GM12878 (cell line): ENCODE measurements around the gene IBSP. TPM values are rescaled to one million over a fixed set of nuclear protein-coding genes. Genes with fewer than 3 reads are reported as not detected.

Source experiments
- ATAC-seq: fragments of 200-7000 bp; cut with Tn5 transposase; 3 replicates; pipeline ENCODE4 v1.9.1; 2020; ENCODE audit warnings: mild to moderate bottlenecking, moderate library complexity
- BruUV-seq: library from RNA; stranded (reverse); fragments of 400-500 nt; replicated peaks from 2 replicates; lab custom pipeline; 2021; lab: Mats Ljungman, UMichigan
- CTCF ChIA-PET: fragments of 300-600 bp; sonication (Branson Sonifier 250); formaldehyde crosslinking; extraction: SDS; loops from one replicate; lab custom pipeline; 2021; ENCODE audit warnings: inconsistent platforms; lab: Yijun Ruan, JAX
- POLR2A ChIA-PET: fragments of 350-600 bp; formaldehyde crosslinking; extraction: SDS; loops from one replicate; lab custom pipeline; 2021; ENCODE audit warnings: inconsistent platforms; lab: Charles Lee
- RAD21 ChIA-PET: fragments of 300-600 bp; sonication (Branson Sonifier 250); formaldehyde crosslinking; loops from one replicate; lab custom pipeline; 2023; ENCODE audit warnings: antibody characterized with exemption; ENCODE audit not compliant: unreplicated experiment; lab: Charles Lee
- SMC1A ChIA-PET: fragments of 300-600 bp; sonication (Branson Sonifier 250); formaldehyde crosslinking; loops from one replicate; lab custom pipeline; 2023; ENCODE audit not compliant: unreplicated experiment, uncharacterized antibody; lab: Charles Lee
- DNase-seq: peaks from one replicate; pipeline ENCODE4 v3.0.0-alpha.2; 2011; ENCODE audit warnings: low read depth, low spot score
- FAIRE-seq: peaks from 3 replicates; lab custom pipeline; 2011; peaks lifted over from hg19 to GRCh38; lab: Jason Lieb, UNC
- H2AFZ ChIP-seq: 2 replicates; pipeline ENCODE4 v1.6.0; 2011; ENCODE audit warnings: low read depth, low read length, control low read depth; ENCODE audit not compliant: control insufficient read depth
- H3K27ac ChIP-seq: 2 replicates; pipeline ENCODE4 v1.5.1; 2011; ENCODE audit warnings: control low read depth; ENCODE audit not compliant: control insufficient read depth, insufficient read depth
- H3K27me3 ChIP-seq, 2 experiments: replicated peaks in 1 of 2; 2 replicates each; pipeline versions ENCODE4 v1.6.0 to v1.6.1; 2011; ENCODE audit warnings: low read length in 1 of 2; ENCODE audit not compliant: control insufficient read depth in 2 of 2, insufficient read depth in 2 of 2
- H3K36me3 ChIP-seq, 2 experiments: 2 replicates each; pipeline ENCODE4 v1.5.1; 2011; ENCODE audit warnings: low read length in 1 of 2; ENCODE audit not compliant: control insufficient read depth in 2 of 2, insufficient read depth in 2 of 2
- H3K4me1 ChIP-seq: 2 replicates; pipeline ENCODE4 v1.6.1; 2011; ENCODE audit warnings: mild to moderate bottlenecking, low read length, moderate library complexity, mixed read lengths; ENCODE audit not compliant: control insufficient read depth, insufficient read depth
- H3K4me2 ChIP-seq: 2 replicates; pipeline ENCODE4 v1.6.0; 2011; ENCODE audit warnings: control low read depth; ENCODE audit not compliant: control insufficient read depth, insufficient read depth
- H3K4me3 ChIP-seq: fragments of 200-600 bp; sonication (generic); 2 replicates; pipeline ENCODE4 v1.5.1; 2016
- H3K79me2 ChIP-seq: 2 replicates; pipeline ENCODE4 v1.6.0; 2011; ENCODE audit warnings: low read length; ENCODE audit not compliant: control insufficient read depth, insufficient read depth
- H3K9ac ChIP-seq: 2 replicates; pipeline ENCODE4 v1.8.0; 2011; ENCODE audit warnings: low read length, control low read depth, mixed read lengths; ENCODE audit not compliant: control insufficient read depth, insufficient read depth
- H3K9me3 ChIP-seq: replicated peaks from 3 replicates; pipeline ENCODE4 v1.5.1; 2011; ENCODE audit warnings: mild to moderate bottlenecking, low read length; ENCODE audit not compliant: control insufficient read depth, insufficient read depth
- H4K20me1 ChIP-seq: 2 replicates; pipeline ENCODE4 v1.6.0; 2011; ENCODE audit not compliant: control insufficient read depth, insufficient read depth
- TBL1XR1 ChIP-seq: IDR thresholded peaks from 2 replicates; pipeline ENCODE4 v1.6.1; 2012; ENCODE audit warnings: low read depth, low read length, improper control_type of control experiment
- ZNF24 ChIP-seq: fragments of 450-650 bp; IDR thresholded peaks from 2 replicates; pipeline ENCODE4 v1.6.1; 2017; ENCODE audit warnings: antibody characterized with exemption, mild to moderate bottlenecking
- WGBS: methylation state at CpG from one replicate; pipeline ENCODE4 v1.1.6; 2016; ENCODE audit warnings: low lambda C conversion rate; ENCODE audit not compliant: insufficient replicate concordance, insufficient coverage; ENCODE audit errors: missing lambda C conversion rate; 5-methylcytosine and 5-hydroxymethylcytosine counted together
- in situ Hi-C: fragments of 300-500 bp; cut with MboI; formaldehyde crosslinking; loops from 9 replicates; pipeline ENCODE4 v1.14.3; 2018; ENCODE audit warnings: mixed read lengths
- intact Hi-C: fragments of 100-400 bp; cut with micrococcal nuclease; formaldehyde crosslinking; loops from one replicate; pipeline ENCODE4 v1.14.2; 2022; ENCODE audit not compliant: unreplicated experiment
- polyA plus RNA-seq, 11 experiments: library from polyadenylated mRNA; depleted of rRNA in 4 of 11; unstranded in 6 of 11; stranded (reverse) in 5 of 11; fragments of >200 nt; fragmentation: Nextera tagmentation in 4 of 11; fragmentation: Illumina TruSeq in 1 of 11; extraction: Ambion mirVana in 4 of 11; extraction: Trizol in 1 of 11; gene quantifications; 1 replicate in 1 of 11; 2 replicates in 10 of 11; pipeline versions ENCODE4 v1.2.1 to v1.2.3, GENCODE V29; 2011 to 2016; ENCODE audit warnings: inconsistent platforms in 2 of 11, missing spikeins in 2 of 11, low read depth in 1 of 11
- total RNA-seq, 4 experiments: library from RNA; depleted of rRNA in 3 of 4; stranded (reverse); fragments of >200 nt in 3 of 4; fragmentation: Illumina TruSeq in 1 of 4; extraction: Trizol in 1 of 4; gene quantifications; 2 replicates each; pipeline versions ENCODE4 v1.2.1 to v1.2.3, GENCODE V29; 2013 to 2021

IBSP gene
- total and polyA plus RNA-seq, 10 of the 15 experiments (the other 5 are each of a cell fraction or from before 2014, with no cell fraction given), result not detected

DNA sequence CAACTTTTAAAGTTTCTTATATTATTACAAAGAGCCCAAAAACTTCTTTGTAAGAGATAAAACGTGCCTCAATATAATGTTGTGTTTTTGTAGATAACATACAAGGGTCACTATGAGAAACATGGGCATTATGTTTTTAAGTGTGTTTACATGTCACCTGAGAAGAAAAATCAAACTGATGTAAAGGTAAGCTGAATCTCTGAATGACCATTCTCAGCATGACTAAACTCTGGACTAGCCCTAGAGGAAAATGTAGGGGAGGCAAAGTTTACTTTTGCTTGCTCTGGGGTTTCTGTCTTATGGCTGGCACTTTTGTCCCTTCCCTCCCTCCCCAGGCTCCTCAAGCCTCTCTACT lies 40.2 kb downstream of the IBSP start:
- H3K36me3 ChIP-seq, result no peaks in the 10 kb centered on the region
- H3K4me1 ChIP-seq, result no peaks in the 10 kb centered on the region
- ChIA-PET POLR2A (no interaction called here), SMC1A (interaction anchor here (1.5 kb wide), 1 partner anchor 162 kb away, joined by 3 read pairs; no protein-coding TSS in a partner anchor), CTCF (interaction anchor here (1.1 to 2.1 kb wide), 6 partner anchors 9 to 377 kb away, joined by 3 to 15 read pairs (median 4); no protein-coding TSS in a partner anchor), RAD21 (interaction anchor here (1.2 kb wide), 1 partner anchor 372 kb away, joined by 3 read pairs; no protein-coding TSS in a partner anchor)
- no peak overlapping the region for H3K4me2 ChIP-seq
- no peaks in the 10 kb centered on the region for H4K20me1 ChIP-seq
- in situ Hi-C loops (loop anchor here (5.0 to 25.0 kb wide), 2 partner anchors 157 to 677 kb away; no protein-coding TSS in a partner anchor), intact Hi-C loops (loop anchor here (1.0 to 5.0 kb wide), 2 partner anchors 160 to 482 kb away; no protein-coding TSS in a partner anchor)
- TF ChIP-seq ZNF24, result no peak
- DNase-seq (no peak), ATAC-seq (no peak), FAIRE-seq (no peak)
- no TSS peak for BruUV-seq
- H3K9ac ChIP-seq, result no peak overlapping the region
- H3K9me3 ChIP-seq, result no peaks in the 10 kb centered on the region
- no peak overlapping the region for H3K27ac ChIP-seq
- no peaks in the 10 kb centered on the region for H3K79me2 ChIP-seq
- no peak overlapping the region for H2AFZ ChIP-seq
- H3K4me3 ChIP-seq, result no peak overlapping the region
- 0% methylated on average over 1 of the region's 1 CpG for WGBS
- no peaks in the 10 kb centered on the region; a peak in 1 of 4 replicates for H3K27me3 ChIP-seq

DNA sequence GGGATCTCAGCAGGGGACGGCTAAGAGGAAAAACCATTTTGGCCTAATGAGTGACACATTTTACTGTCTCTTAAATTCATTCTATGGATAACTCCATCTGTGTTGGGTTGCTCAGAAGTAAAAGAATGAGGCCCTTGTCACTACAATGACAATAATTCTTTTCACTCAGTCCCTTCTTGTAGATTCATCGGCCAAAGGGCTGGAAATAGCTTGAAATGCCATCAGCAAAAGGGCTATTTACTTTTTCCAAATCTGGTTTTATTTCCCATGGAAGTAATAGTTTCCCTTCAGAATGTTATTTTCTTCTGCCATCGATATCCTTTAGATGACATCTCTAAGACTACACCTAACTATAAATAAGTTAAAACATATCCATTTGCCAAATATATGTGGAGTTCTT lies 40.8 kb downstream of the IBSP start:
- Histone ChIP-seq H3K4me2 (no peak overlapping the region), H3K27me3 (no peaks in the 10 kb centered on the region; a peak in 1 of 4 replicates), H3K4me1 (no peaks in the 10 kb centered on the region), H4K20me1 (no peaks in the 10 kb centered on the region), H3K9ac (no peak overlapping the region), H3K27ac (no peak overlapping the region), H3K79me2 (no peaks in the 10 kb centered on the region), H3K9me3 (no peaks in the 10 kb centered on the region), H3K4me3 (no peak overlapping the region), H3K36me3 (no peaks in the 10 kb centered on the region), H2AFZ (no peak overlapping the region)
- ChIA-PET POLR2A (no interaction called here), SMC1A (no interaction called here), CTCF (interaction anchor here (1.2 to 2.1 kb wide), 3 partner anchors 8 to 163 kb away, joined by 3 to 15 read pairs (median 3); no protein-coding TSS in a partner anchor), RAD21 (no interaction called here)
- intact Hi-C loops (no loop called here), in situ Hi-C loops (loop anchor here (10.0 to 25.0 kb wide), 2 partner anchors 345 to 678 kb away; no protein-coding TSS in a partner anchor)
- ATAC-seq (no peak), DNase-seq (no peak), FAIRE-seq (no peak)
- BruUV-seq, result no TSS peak
- TF ChIP-seq TBL1XR1, result no peak
- WGBS, result 34% methylated on average over 3 of the region's 3 CpGs
